K562 (cell line): ENCODE measurements around the gene ANXA2. TPM values are rescaled to one million over a fixed set of nuclear protein-coding genes. Genes with fewer than 3 reads are reported as not detected.

Source experiments
- ELK1 ChIP-seq: sonication (generic); formaldehyde crosslinking; IDR thresholded peaks from 2 replicates; pipeline ENCODE4 v1.8.1; 2022; ENCODE audit warnings: missing genetic modification reagents
- HCFC1 ChIP-seq: IDR thresholded peaks from 2 replicates; pipeline ENCODE4 v1.6.1; 2012; ENCODE audit warnings: low read depth, low read length, improper control_type of control experiment
- MTA3 ChIP-seq: fragments of 450-650 bp; formaldehyde crosslinking; IDR thresholded peaks from 2 replicates; pipeline ENCODE4 v1.6.1; 2017; ENCODE audit warnings: mild to moderate bottlenecking, borderline replicate concordance
- NELFE ChIP-seq: IDR thresholded peaks from 2 replicates; pipeline ENCODE4 v1.6.1; 2011; ENCODE audit warnings: mild to moderate bottlenecking; ENCODE audit not compliant: insufficient read depth, insufficient read length
- POLR2G ChIP-seq: fragments of 200-400 bp; formaldehyde crosslinking; IDR thresholded peaks from 2 replicates; pipeline ENCODE4 v1.6.1; 2017; ENCODE audit warnings: low read depth, mild to moderate bottlenecking, antibody characterized with exemption, low read length, moderate library complexity
- PRPF4 ChIP-seq: fragments of 200-400 bp; formaldehyde crosslinking; IDR thresholded peaks from one replicate; pipeline ENCODE4 v1.6.1; 2017; ENCODE audit warnings: low read length, low read depth, mild to moderate bottlenecking; ENCODE audit not compliant: insufficient read depth, poor library complexity, severe bottlenecking
- RNF219 ChIP-seq: fragments of 250-450 bp; sonication (Bioruptor Pico); IDR thresholded peaks from 2 replicates; pipeline ENCODE4 v1.5.0; 2022; ENCODE audit warnings: mild to moderate bottlenecking
- SMARCA5 ChIP-seq: fragments of 450-650 bp; IDR thresholded peaks from 2 replicates; pipeline ENCODE4 v1.6.1; 2016
- TAF1 ChIP-seq: IDR thresholded peaks from 2 replicates; pipeline ENCODE4 v1.6.1; 2011; ENCODE audit warnings: mild to moderate bottlenecking, low read length, moderate library complexity; ENCODE audit not compliant: insufficient read depth, control insufficient read depth, severe bottlenecking; ENCODE audit errors: extremely low read depth
- TAF9B ChIP-seq: fragments of 450-650 bp; IDR thresholded peaks from 2 replicates; pipeline ENCODE4 v1.6.1; 2018; ENCODE audit warnings: mild to moderate bottlenecking; ENCODE audit not compliant: partially characterized antibody
- THAP12 ChIP-seq: fragments of 250-450 bp; sonication (Bioruptor Pico); IDR thresholded peaks from 2 replicates; pipeline ENCODE4 v1.9.0; 2021; ENCODE audit warnings: mild to moderate bottlenecking, inconsistent platforms
- YY1 ChIP-seq, 3 experiments: IDR thresholded peaks; 2 replicates each; pipeline ENCODE4 v1.6.1; 2011; ENCODE audit warnings: low read length in 2 of 3, mild to moderate bottlenecking in 2 of 3, moderate library complexity in 2 of 3, borderline replicate concordance in 1 of 3, control low read depth in 1 of 3, low read depth in 1 of 3; ENCODE audit not compliant: insufficient read depth in 3 of 3, insufficient replicate concordance in 2 of 3, control insufficient read depth in 1 of 3, insufficient read length in 1 of 3; ENCODE audit errors: extremely low read depth in 1 of 3
- ZFX ChIP-seq: sonication (generic); formaldehyde crosslinking; IDR thresholded peaks from 2 replicates; pipeline ENCODE4 v1.8.0; 2022; ENCODE audit warnings: mild to moderate bottlenecking, missing genetic modification reagents, moderate library complexity
- ZKSCAN8 ChIP-seq: fragments of 200-800 bp; sonication (Bioruptor generic); IDR thresholded peaks from 2 replicates; pipeline ENCODE4 v1.6.1; 2016; ENCODE audit warnings: missing genetic modification characterization, missing compliant biosample characterization
- ZNF224 ChIP-seq: sonication (generic); formaldehyde crosslinking; IDR thresholded peaks from 2 replicates; pipeline ENCODE4 v1.8.0; 2022; ENCODE audit warnings: mild to moderate bottlenecking, missing genetic modification reagents
- ZNF518B ChIP-seq: fragments of 250-450 bp; sonication (Bioruptor Pico); IDR thresholded peaks from 2 replicates; pipeline ENCODE4 v1.5.0; 2021; ENCODE audit warnings: mild to moderate bottlenecking, moderate library complexity
- ZNF707 ChIP-seq: fragments of 250-450 bp; sonication (Bioruptor Pico); conservative IDR thresholded peaks from 2 replicates; pipeline ENCODE4 v1.8.0; 2022; ENCODE audit warnings: inconsistent platforms, mild to moderate bottlenecking, moderate library complexity
- polyA plus RNA-seq, 8 experiments: library from polyadenylated mRNA; depleted of rRNA in 4 of 8; stranded (reverse) in 5 of 8; unstranded in 3 of 8; fragments of >200 nt; fragmentation: Nextera tagmentation in 2 of 8; fragmentation: Illumina TruSeq in 1 of 8; extraction: Ambion mirVana in 2 of 8; extraction: Trizol in 1 of 8; gene quantifications; 2 replicates each; pipeline versions ENCODE4 v1.2.1 to v1.2.3, GENCODE V29; 2011 to 2014; ENCODE audit warnings: inconsistent platforms in 1 of 8, missing spikeins in 1 of 8
- total RNA-seq, 7 experiments: library from RNA; depleted of rRNA in 6 of 7; stranded (reverse); fragments of >200 nt in 6 of 7; fragmentation: Illumina TruSeq in 2 of 7; extraction: Trizol in 2 of 7; gene quantifications; 2 replicates each; pipeline versions ENCODE4 v1.2.1 to v1.2.3, GENCODE V29; 2011 to 2021; ENCODE audit warnings: low replicate concordance in 1 of 7

ANXA2 gene
- total and polyA plus RNA-seq, 9 of the 15 experiments (the other 6 are each of a cell fraction or from before 2014, with no cell fraction given), result 301 to 1,102 (median 452) TPM

- TF ChIP-seq ELK1 (no peak), SMARCA5 (no peak), ZNF224 (no peak), PRPF4 (peak; percentile 76), POLR2G (peak; percentile 97), MTA3 (peak; percentile 72; the same call in 1 of the 2 replicates), RNF219 (CRISPR knock-in tag) (no peak), ZFX (peak; percentile 82), NELFE (peak; percentile 40), THAP12 (CRISPR knock-in tag) (0 out of 2 replicates have a peak, but pooled peaks have one; percentile 13), HCFC1 (no peak), ZNF518B (CRISPR knock-in tag) (no peak), YY1 (IDR thresholded peaks at IDR 0.05; ENCODE audit: borderline replicate concordance in 1 of 3, control insufficient read depth in 1 of 3, extremely low read depth in 1 of 3, insufficient read depth in 3 of 3, insufficient read length in 1 of 3, insufficient replicate concordance in 2 of 3, low read depth in 1 of 3, low read length in 2 of 3) (peak in 2 of 3 experiments; percentile 32 to 42), ZNF707 (no peak), ZKSCAN8 (CRISPR knock-in tag) (0 out of 2 replicates have a peak, but pooled peaks have one; percentile 3), TAF9B (no peak), TAF1 (peak; percentile 66)
Observed at GRCh38 chr15:60397772-60398445, at the start of gene ANXA2 (continued).
